ENCODE measurements around the gene TBL1XR1. TPM values are rescaled to one million over a fixed set of nuclear protein-coding genes. Genes with fewer than 3 reads are reported as not detected.

Gene TBL1XR1
- total and polyA plus RNA-seq, 2 donors (not counting 3 experiments of a cell fraction or from before 2014, with no cell fraction given), result 26.9 to 146 TPM

DNA sequence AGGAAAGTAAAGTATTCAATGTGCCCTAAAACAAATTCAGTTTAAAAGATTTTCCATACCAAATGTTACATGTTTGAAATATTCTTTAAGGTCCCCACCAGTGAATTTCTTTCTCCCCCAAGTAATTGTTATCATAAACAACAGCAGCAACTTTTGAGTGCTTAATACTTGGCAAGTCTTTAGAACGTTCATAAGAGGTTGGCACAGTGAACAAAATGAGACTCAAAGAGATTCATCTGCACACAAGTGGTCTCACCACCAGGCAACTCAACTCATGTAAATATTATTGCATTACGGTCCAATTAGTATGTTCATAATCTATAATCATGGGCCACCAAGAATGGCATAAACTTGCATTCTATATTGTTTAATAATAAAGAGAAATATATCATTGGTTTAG, 98.7 kb downstream of the TBL1XR1 start:
- Histone ChIP-seq H3K4me2 (ENCODE audit: insufficient read depth, low read length) (no peak overlapping the region), H4K20me1 (replicated peaks; ENCODE audit: control insufficient read depth, extremely low read depth, insufficient read depth, low read length) (peaks cover 5% of the 10 kb centered on the region), H3K9me1 (replicated peaks; ENCODE audit: control insufficient read depth, extremely low read depth, insufficient read depth, low read length) (no peaks in the 10 kb centered on the region), H3K27me3 (ENCODE audit: control insufficient read depth in 2 of 2, insufficient read depth in 2 of 2, low read length in 2 of 2) (no peaks in the 10 kb centered on the region), H2AFZ (ENCODE audit: low read depth, low read length) (no peak overlapping the region), H3K9ac (replicated peaks; ENCODE audit: extremely low read depth, insufficient read depth, low read length) (no peak overlapping the region), H3K9me3 (replicated peaks; ENCODE audit: control insufficient read depth, insufficient read depth, low read length) (no peaks in the 10 kb centered on the region), H3K79me2 (ENCODE audit: control insufficient read depth, insufficient read depth, low read length) (peaks cover 88% of the 10 kb centered on the region), H3K36me3 (ENCODE audit: control insufficient read depth in 2 of 2, extremely low read depth in 1 of 2, insufficient read depth in 2 of 2, low read length in 2 of 2) (no peaks in the 10 kb centered on the region), H3K4me3 (replicated peaks in 1 of 3; ENCODE audit: insufficient read depth in 1 of 3, low read depth in 1 of 3, low read length in 3 of 3) (no peak overlapping the region), H3K27ac (ENCODE audit: insufficient read depth, low read depth, low read length) (no peak overlapping the region), H3K4me1 (ENCODE audit: control insufficient read depth, extremely low read depth, insufficient read depth, low read length) (no peaks in the 10 kb centered on the region)
- TF ChIP-seq FOS (IDR thresholded peaks at IDR 0.05; ENCODE audit: borderline replicate concordance, insufficient read depth, low read length), result no peak
- TF ChIP-seq EZH2 (IDR thresholded peaks at IDR 0.05; ENCODE audit: borderline replicate concordance, low read depth, low read length, severe bottlenecking), result no peak
- TF ChIP-seq, protein P1, sequence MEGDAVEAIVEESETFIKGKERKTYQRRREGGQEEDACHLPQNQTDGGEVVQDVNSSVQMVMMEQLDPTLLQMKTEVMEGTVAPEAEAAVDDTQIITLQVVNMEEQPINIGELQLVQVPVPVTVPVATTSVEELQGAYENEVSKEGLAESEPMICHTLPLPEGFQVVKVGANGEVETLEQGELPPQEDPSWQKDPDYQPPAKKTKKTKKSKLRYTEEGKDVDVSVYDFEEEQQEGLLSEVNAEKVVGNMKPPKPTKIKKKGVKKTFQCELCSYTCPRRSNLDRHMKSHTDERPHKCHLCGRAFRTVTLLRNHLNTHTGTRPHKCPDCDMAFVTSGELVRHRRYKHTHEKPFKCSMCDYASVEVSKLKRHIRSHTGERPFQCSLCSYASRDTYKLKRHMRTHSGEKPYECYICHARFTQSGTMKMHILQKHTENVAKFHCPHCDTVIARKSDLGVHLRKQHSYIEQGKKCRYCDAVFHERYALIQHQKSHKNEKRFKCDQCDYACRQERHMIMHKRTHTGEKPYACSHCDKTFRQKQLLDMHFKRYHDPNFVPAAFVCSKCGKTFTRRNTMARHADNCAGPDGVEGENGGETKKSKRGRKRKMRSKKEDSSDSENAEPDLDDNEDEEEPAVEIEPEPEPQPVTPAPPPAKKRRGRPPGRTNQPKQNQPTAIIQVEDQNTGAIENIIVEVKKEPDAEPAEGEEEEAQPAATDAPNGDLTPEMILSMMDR (IDR thresholded peaks at IDR 0.05; ENCODE audit: extremely low read depth in 1 of 2, insufficient read depth in 1 of 2, low read depth in 1 of 2, low read length in 2 of 2), result no peak
- no peak for TF ChIP-seq MYC (IDR thresholded peaks at IDR 0.05; ENCODE audit: low read depth, low read length)
- no peak for TF ChIP-seq JUN (IDR thresholded peaks at IDR 0.05; ENCODE audit: borderline replicate concordance, insufficient read depth, insufficient read length, low read depth)
- no peak for TF ChIP-seq POLR2AphosphoS5 (IDR thresholded peaks at IDR 0.05; ENCODE audit: insufficient read depth, low read depth, low read length)
- TF ChIP-seq GATA2 (IDR thresholded peaks at IDR 0.05; ENCODE audit: insufficient read depth, insufficient read length, low read depth, low read length), result no peak
- TF ChIP-seq, protein P2, sequence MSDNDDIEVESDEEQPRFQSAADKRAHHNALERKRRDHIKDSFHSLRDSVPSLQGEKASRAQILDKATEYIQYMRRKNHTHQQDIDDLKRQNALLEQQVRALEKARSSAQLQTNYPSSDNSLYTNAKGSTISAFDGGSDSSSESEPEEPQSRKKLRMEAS (IDR thresholded peaks at IDR 0.05; ENCODE audit: insufficient read depth, insufficient read length), result no peak
- no peak for TF ChIP-seq POLR2A (IDR thresholded peaks at IDR 0.05; ENCODE audit: low read depth, low read length)
- BruUV-seq (replicated peaks), result no TSS peak
- dilution Hi-C loops (cut with MboI; ENCODE audit: extremely low pct_ligation_motif_present, low sequenced_read_pairs), result no loop called here
- FAIRE-seq (no peak), DNase-seq (ENCODE audit: low read depth, low spot score) (no peak)
- CTCF ChIA-PET, result no interaction called here
- POLR2A ChIA-PET, result no interaction called here
- intact Hi-C loops (cut with micrococcal nuclease), result no loop called here

Measured in endothelial cell of umbilical vein (primary cell).